ENCODE results near the gene POLR1D.

The POLR1D gene

GRCh38 chr13:27672025-27672424 is 50.3 kb downstream of the POLR1D start:
- Histone ChIP-seq H3K79me2 (ENCODE audit: insufficient read depth, low read length) (no peaks in the 10 kb centered on the region), H3K27ac (ENCODE audit: low read depth, low read length, poor library complexity, severe bottlenecking) (no peak overlapping the region), H3K9me2 (ENCODE audit: low read depth, low read length) (no peaks in the 10 kb centered on the region), H3K4me3 (ENCODE audit: low read depth, low read length, poor library complexity, severe bottlenecking) (no peak overlapping the region), H3K4me2 (ENCODE audit: low read length) (no peak overlapping the region), H3K9ac (ENCODE audit: low read length) (no peak overlapping the region), H2AFZ (ENCODE audit: low read length) (no peak overlapping the region), H3F3A (ENCODE audit: insufficient read depth, low read length) (no peaks in the 10 kb centered on the region), H4K20me1 (ENCODE audit: insufficient read depth, low read length) (no peaks in the 10 kb centered on the region), H3K4me1 (ENCODE audit: insufficient read depth, low read length, severe bottlenecking) (no peaks in the 10 kb centered on the region), H3K36me3 (ENCODE audit: insufficient read depth, low read length) (no peaks in the 10 kb centered on the region), H3K9me3 (ENCODE audit: low read length) (no peaks in the 10 kb centered on the region), H3K27me3 (ENCODE audit: insufficient read depth, low read length) (no peaks in the 10 kb centered on the region)
- no peak for TF ChIP-seq EZH2 (IDR thresholded peaks at IDR 0.05; ENCODE audit: borderline replicate concordance, low read length)
